Measurements from ENCODE around the gene EDN1. TPM values are rescaled to one million over a fixed set of nuclear protein-coding genes. Genes with fewer than 3 reads are reported as not detected.

Gene EDN1
- total and polyA plus RNA-seq, 9 of the 15 experiments (the other 6 are each of a cell fraction or from before 2014, with no cell fraction given), result 0.03 to 0.06 TPM; not detected in 7

DNA sequence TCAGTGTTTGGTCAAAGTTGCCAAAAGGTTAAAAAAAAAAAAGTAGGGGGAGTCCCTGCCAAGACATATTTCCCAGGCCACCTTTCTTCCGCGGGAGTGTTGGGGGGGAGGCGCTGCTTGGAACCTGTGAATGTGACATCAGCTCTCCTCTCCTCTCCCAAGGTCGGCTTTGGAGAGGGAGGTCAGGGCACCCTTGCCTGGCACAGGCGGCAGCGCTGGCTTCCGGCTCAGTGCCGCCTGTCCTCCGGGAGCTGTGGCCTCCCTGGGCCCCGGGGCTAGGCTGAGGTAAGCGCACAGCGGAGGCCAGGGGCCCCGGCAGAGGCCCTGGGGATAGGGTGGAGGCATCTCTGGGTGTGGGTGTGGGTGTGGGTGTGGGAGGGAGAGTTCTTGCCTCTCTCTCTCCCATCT, 1.9 kb upstream of the EDN1 start:
- Histone ChIP-seq H3K4me2 (ENCODE audit: insufficient read depth, low read length) (no peak overlapping the region), H3K9me3 (replicated peaks; ENCODE audit: control insufficient read depth, insufficient read depth, low read depth, low read length) (no peaks in the 10 kb centered on the region), H3K27ac (ENCODE audit: extremely low read depth, low read depth, low read length) (no peak overlapping the region), H3K36me3 (ENCODE audit: control insufficient read depth, insufficient read depth, low read length) (no peaks in the 10 kb centered on the region), H3K9ac (ENCODE audit: insufficient read depth in 1 of 2, low read depth in 2 of 2, low read length in 2 of 2) (no peak overlapping the region), H4K20me1 (replicated peaks; ENCODE audit: control insufficient read depth, insufficient read depth, low read length) (no peaks in the 10 kb centered on the region), H3K4me3 (no peak overlapping the region), H3K4me1 (replicated peaks in 1 of 2; ENCODE audit: control insufficient read depth in 2 of 2, insufficient read depth in 2 of 2, low read length in 2 of 2) (peaks cover 0 to 10% of the 10 kb centered on the region in 2 experiments; a peak in 2 of 5 replicates), H3K9me1 (ENCODE audit: control insufficient read depth, insufficient read depth, low read length) (no peaks in the 10 kb centered on the region), H3K27me3 (ENCODE audit: control insufficient read depth in 2 of 2, insufficient read depth in 2 of 2, low read length in 2 of 2) (peaks cover 24 to 37% of the 10 kb centered on the region in 2 experiments), H2AFZ (ENCODE audit: low read depth, low read length) (no peak overlapping the region), H3K79me2 (ENCODE audit: control insufficient read depth, insufficient read depth, low read length) (no peaks in the 10 kb centered on the region)
- ATAC-seq, result no peak; the same call in 2 of the 3 replicates
- no peak for FAIRE-seq
- no TSS peak for BruUV-seq (replicated peaks)
- POLR2A ChIA-PET, result no interaction called here
- TF ChIP-seq PCBP1 (IDR thresholded peaks at IDR 0.05; ENCODE audit: low read depth, low read length, poor library complexity, severe bottlenecking) (no peak), GTF2F1 (IDR thresholded peaks at IDR 0.05; ENCODE audit: low read depth, low read length) (no peak)
- TF ChIP-seq, protein P1, sequence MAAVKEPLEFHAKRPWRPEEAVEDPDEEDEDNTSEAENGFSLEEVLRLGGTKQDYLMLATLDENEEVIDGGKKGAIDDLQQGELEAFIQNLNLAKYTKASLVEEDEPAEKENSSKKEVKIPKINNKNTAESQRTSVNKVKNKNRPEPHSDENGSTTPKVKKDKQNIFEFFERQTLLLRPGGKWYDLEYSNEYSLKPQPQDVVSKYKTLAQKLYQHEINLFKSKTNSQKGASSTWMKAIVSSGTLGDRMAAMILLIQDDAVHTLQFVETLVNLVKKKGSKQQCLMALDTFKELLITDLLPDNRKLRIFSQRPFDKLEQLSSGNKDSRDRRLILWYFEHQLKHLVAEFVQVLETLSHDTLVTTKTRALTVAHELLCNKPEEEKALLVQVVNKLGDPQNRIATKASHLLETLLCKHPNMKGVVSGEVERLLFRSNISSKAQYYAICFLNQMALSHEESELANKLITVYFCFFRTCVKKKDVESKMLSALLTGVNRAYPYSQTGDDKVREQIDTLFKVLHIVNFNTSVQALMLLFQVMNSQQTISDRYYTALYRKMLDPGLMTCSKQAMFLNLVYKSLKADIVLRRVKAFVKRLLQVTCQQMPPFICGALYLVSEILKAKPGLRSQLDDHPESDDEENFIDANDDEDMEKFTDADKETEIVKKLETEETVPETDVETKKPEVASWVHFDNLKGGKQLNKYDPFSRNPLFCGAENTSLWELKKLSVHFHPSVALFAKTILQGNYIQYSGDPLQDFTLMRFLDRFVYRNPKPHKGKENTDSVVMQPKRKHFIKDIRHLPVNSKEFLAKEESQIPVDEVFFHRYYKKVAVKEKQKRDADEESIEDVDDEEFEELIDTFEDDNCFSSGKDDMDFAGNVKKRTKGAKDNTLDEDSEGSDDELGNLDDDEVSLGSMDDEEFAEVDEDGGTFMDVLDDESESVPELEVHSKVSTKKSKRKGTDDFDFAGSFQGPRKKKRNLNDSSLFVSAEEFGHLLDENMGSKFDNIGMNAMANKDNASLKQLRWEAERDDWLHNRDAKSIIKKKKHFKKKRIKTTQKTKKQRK (IDR thresholded peaks at IDR 0.05; ENCODE audit: borderline replicate concordance, low read depth, low read length), result no peak
- TF ChIP-seq, protein P2, sequence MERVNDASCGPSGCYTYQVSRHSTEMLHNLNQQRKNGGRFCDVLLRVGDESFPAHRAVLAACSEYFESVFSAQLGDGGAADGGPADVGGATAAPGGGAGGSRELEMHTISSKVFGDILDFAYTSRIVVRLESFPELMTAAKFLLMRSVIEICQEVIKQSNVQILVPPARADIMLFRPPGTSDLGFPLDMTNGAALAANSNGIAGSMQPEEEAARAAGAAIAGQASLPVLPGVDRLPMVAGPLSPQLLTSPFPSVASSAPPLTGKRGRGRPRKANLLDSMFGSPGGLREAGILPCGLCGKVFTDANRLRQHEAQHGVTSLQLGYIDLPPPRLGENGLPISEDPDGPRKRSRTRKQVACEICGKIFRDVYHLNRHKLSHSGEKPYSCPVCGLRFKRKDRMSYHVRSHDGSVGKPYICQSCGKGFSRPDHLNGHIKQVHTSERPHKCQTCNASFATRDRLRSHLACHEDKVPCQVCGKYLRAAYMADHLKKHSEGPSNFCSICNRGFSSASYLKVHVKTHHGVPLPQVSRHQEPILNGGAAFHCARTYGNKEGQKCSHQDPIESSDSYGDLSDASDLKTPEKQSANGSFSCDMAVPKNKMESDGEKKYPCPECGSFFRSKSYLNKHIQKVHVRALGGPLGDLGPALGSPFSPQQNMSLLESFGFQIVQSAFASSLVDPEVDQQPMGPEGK (CRISPR knock-in tag; IDR thresholded peaks at IDR 0.05; ENCODE audit: borderline replicate concordance), result no peak
- intact Hi-C loops (cut with micrococcal nuclease), result loop anchor here (2.0 kb wide), 1 partner anchor 701 kb away; no protein-coding TSS in a partner anchor
- no peak for DNase-seq (ENCODE audit: extremely low read depth in 1 of 4, low spot score in 3 of 4)
- under 1% methylated on average over 13 of the region's 13 CpGs for WGBS (ENCODE audit: insufficient coverage, low coverage, missing lambda C conversion rate)
- CTCF ChIA-PET (ENCODE audit: low intra/inter-chr PET ratio), result interaction anchor here (0.8 to 2.1 kb wide), 3 partner anchors 315 to 703 kb away, joined by 3 to 15 read pairs (median 3); no protein-coding TSS in a partner anchor
- in situ Hi-C loops (cut with MboI), result no loop called here
